SJSA1 (cell line): Measurements from ENCODE around the gene CMC1. TPM values are rescaled to one million over a fixed set of nuclear protein-coding genes. Genes with fewer than 3 reads are reported as not detected.

ENCODE experiments used
- DNase-seq, 2 experiments: peaks; one replicate each; pipeline ENCODE4 v3.0.0-alpha.2; 2015 to 2020; ENCODE audit warnings: low spot score in 2 of 2, low read depth in 1 of 2
- H3K27ac ChIP-seq: fragments of 250-450 bp; sonication (Bioruptor Pico); 2 replicates; pipeline ENCODE4 v1.5.1; 2020; ENCODE audit warnings: mild to moderate bottlenecking, moderate library complexity
- H3K27me3 ChIP-seq: fragments of 250-450 bp; sonication (Bioruptor Pico); replicated peaks from 2 replicates; pipeline ENCODE4 v1.5.1; 2020; ENCODE audit warnings: mild to moderate bottlenecking, moderate library complexity
- H3K36me3 ChIP-seq: fragments of 250-450 bp; sonication (Bioruptor Pico); 2 replicates; pipeline ENCODE4 v1.5.1; 2020; ENCODE audit warnings: mild to moderate bottlenecking
- H3K4me1 ChIP-seq: fragments of 250-450 bp; sonication (Bioruptor Pico); replicated peaks from 2 replicates; pipeline ENCODE4 v1.6.1; 2021; ENCODE audit warnings: mild to moderate bottlenecking
- H3K4me3 ChIP-seq: fragments of 250-450 bp; sonication (Bioruptor Pico); 2 replicates; pipeline ENCODE4 v1.5.1; 2020; ENCODE audit warnings: mild to moderate bottlenecking
- H3K9me3 ChIP-seq: fragments of 250-450 bp; sonication (Bioruptor Pico); replicated peaks from 2 replicates; pipeline ENCODE4 v1.5.1; 2020; ENCODE audit warnings: mild to moderate bottlenecking
- total RNA-seq: library from RNA; depleted of rRNA; stranded (reverse); fragments of >200 nt; shearing (Covaris generic); gene quantifications from 2 replicates; pipeline ENCODE4 v1.2.3, GENCODE V29; 2014

Gene CMC1
- total RNA-seq, 1 experiment from 2014 or later, result 16.1 TPM

DNA sequence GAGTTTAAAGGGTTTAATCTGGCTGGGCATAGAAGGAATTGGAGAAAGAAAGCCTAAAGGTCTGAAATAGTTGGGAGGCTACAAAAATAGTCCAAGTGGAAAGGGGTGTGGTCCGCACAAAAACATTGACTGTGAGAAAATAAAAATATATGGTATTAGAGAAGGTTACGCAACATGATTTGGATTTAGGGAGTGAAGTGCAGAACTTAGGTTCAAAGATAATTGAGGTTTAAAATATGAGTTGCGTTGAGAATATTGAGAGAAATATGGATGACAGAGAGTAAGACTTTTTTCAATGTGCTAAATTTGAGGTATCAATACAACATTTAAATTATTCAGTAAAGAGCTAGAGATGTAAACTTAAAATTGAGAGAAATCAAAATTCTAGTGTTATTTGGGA is 15.4 kb upstream of the CMC1 start:
- Histone ChIP-seq H3K4me3 (no peak overlapping the region), H3K9me3 (no peaks in the 10 kb centered on the region), H3K36me3 (no peaks in the 10 kb centered on the region), H3K27me3 (no peaks in the 10 kb centered on the region), H3K27ac (no peak overlapping the region), H3K4me1 (no peaks in the 10 kb centered on the region)
- DNase-seq, result no peak

DNA sequence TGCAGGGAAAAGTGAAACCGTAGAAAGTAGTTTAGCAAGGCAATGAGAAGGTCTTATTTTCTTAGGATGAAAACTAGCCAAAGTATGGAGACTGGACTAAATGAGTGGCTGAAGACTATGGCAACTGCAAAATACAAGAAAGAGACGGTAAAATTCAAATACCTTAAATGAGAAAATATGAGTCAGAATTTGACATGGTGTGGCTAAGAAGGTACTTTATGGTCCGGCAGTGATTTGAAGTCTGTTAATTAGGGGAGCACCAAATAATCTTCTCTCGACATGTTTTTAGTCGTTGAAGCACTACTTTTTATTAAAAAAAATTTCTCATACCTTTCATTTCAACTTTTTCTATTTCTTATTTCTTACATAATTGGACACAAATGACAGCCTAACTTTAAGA is 12.8 kb upstream of the CMC1 start:
- DNase-seq, result no peak
- Histone ChIP-seq H3K27ac (no peak overlapping the region), H3K4me1 (no peaks in the 10 kb centered on the region), H3K36me3 (no peaks in the 10 kb centered on the region), H3K4me3 (no peak overlapping the region), H3K9me3 (no peaks in the 10 kb centered on the region), H3K27me3 (no peaks in the 10 kb centered on the region)

DNA sequence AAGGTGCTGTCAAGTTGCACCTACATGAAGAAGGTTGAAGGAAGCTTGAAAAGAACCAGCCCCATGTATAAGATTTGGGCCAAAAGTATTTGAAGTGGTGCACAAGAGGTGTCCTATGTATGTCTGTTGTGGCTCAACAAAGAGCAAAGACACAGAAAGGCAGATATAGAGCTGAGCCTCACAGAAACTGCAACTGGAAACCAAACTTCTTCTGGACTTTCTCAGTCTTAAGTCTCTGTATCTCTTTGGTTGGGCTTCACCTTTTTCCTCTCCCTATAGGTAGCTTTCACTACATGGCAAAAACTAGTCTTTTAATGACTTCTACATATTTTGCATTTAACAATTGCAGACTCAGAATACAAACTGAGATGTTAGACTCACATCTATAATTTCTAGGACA is 8.8 kb upstream of the CMC1 start:
- H3K27me3 ChIP-seq, result no peaks in the 10 kb centered on the region
- H3K4me3 ChIP-seq, result no peak overlapping the region
- no peaks in the 10 kb centered on the region for H3K4me1 ChIP-seq

DNA sequence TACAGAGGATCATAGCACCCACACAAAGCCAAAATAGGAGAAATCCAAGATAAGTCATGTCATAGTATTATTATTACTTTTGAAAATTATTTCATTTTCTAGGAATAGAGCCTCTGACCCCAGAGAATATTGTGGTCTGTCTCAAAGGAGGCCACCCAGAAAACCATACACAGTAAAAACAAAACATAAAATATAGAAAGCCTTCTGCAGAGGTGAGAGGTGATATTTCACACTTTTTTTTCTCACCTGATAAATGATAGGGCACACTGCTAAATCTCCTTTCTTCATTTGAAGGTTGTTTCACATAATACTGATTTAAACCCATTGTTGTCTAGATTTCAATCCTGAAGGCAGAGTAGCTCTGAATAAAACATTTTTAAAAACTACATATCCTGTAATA is 7.0 kb upstream of the CMC1 start:
- H3K27ac ChIP-seq, result no peak overlapping the region
- no peaks in the 10 kb centered on the region for H3K36me3 ChIP-seq
- no peak overlapping the region for H3K4me3 ChIP-seq
- no peak for DNase-seq
- no peaks in the 10 kb centered on the region for H3K4me1 ChIP-seq
- H3K9me3 ChIP-seq, result no peaks in the 10 kb centered on the region
- no peaks in the 10 kb centered on the region for H3K27me3 ChIP-seq

More for the DNA sequence above, 8.8 kb upstream of the CMC1 start:
- Histone ChIP-seq H3K36me3 (no peaks in the 10 kb centered on the region), H3K27ac (no peak overlapping the region), H3K9me3 (no peaks in the 10 kb centered on the region)
- DNase-seq, result no peak

DNA sequence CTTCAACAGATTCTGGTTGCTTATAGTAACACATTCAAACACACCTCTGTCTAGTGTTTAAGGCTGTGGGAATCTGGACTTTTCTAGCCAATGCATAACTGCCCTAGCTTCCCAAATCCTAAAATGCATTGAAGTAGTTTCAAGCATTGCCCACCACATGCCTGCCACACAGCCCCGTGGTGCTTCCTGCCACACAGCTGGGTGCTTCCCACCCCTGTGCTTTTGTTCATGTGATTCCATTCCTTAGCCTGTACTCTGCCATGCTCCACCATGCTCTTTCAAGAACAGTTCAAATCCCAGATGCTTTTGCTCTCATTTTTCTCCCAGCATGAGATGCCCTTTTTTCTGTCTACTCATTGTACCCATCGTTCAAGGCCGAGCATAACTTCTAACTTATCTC is 2.3 kb upstream of the CMC1 start:
- Histone ChIP-seq H3K4me1 (peaks cover 12% of the 10 kb centered on the region), H3K27ac (no peak overlapping the region), H3K27me3 (no peaks in the 10 kb centered on the region), H3K4me3 (no peak overlapping the region), H3K36me3 (peaks cover 7% of the 10 kb centered on the region; the same call in 1 of the 2 replicates), H3K9me3 (no peaks in the 10 kb centered on the region)
- DNase-seq, result no peak

DNA sequence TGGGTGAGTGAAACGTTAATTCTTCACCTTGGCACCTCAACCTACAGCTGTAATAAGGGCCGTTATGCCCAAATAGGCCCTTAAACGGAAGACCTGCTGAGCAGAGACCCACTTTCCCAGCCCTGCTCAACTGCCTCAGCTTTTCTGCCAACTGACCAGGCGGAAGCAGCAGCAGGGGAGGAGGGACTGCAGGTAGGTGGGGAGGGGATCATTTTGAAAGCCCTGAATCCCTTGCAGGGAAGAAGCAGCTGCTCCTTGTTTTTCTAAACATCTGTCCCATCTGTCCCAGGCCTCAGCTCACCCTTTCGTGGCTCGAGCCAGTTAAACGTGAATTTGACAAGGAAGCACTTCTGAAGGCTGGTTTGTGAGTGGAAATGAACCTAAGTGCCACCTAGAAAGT is 978 bp upstream of the CMC1 start:
- Histone ChIP-seq H3K36me3 (peaks cover 7% of the 10 kb centered on the region; the same call in 1 of the 2 replicates), H3K4me3 (no peak overlapping the region), H3K9me3 (no peaks in the 10 kb centered on the region), H3K4me1 (peaks cover 12% of the 10 kb centered on the region), H3K27ac (no peak overlapping the region), H3K27me3 (no peaks in the 10 kb centered on the region)
- no peak for DNase-seq

DNA sequence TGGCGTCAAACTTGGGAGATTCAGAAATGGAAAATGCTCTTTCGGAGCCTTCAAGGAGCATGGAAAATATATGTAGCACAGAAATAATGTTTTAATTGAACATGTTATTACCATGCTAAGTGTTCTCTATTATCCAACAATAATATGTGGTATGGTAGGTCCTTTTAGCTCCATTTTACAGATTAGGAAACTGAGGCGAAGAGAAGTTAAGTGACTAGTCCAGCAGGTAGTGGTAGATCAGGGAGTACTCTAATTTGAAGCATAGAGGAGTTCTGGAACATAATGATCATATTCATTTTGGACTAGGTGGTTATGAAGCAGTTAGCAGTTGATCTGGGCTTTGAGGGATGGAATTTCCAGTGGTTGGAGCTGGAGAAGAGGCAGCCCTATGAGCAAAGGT is 1.1 kb downstream of the CMC1 start:
- Histone ChIP-seq H3K27ac (no peak overlapping the region), H3K4me1 (peaks cover 12% of the 10 kb centered on the region), H3K27me3 (no peaks in the 10 kb centered on the region), H3K4me3 (peak overlapping the region; percentile 84), H3K9me3 (no peaks in the 10 kb centered on the region), H3K36me3 (peaks cover 7% of the 10 kb centered on the region; the same call in 1 of the 2 replicates)
- DNase-seq, result no peak

DNA sequence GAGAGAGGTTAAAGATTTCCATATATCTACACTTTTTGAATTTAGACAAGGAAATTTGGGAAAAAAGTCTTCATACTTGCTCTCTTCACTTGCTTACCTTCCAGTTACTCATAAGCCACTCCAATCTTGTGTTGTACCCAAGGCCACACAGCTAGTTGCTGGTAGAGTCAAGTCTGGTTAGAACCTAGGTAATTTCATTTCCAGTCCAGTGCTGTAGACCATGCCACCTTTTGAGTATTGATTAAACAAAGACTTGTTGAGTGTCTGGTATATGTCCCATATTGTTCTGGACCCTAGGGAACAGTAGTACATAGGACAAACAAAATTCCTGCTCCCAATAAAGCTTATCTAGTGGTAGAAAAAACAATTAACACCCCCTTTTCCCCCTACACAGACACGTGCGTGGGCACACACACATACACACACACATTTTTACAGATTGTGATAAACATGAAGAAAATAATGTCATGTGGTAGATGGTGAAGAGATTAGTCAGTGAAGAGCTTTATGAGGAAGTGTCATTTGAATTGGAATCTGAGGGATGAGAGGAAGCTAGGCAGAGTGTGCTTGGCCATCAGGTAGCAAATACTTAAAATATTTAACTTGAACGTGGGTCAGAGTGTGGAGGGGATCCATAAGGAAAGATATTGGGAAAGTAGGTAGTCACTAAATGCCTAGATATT is 2.1 kb downstream of the CMC1 start:
- H3K27ac ChIP-seq, result no peak overlapping the region
- no peak for DNase-seq
- H3K4me3 ChIP-seq, result no peak overlapping the region
- H3K36me3 ChIP-seq, result peaks cover 7% of the 10 kb centered on the region; the same call in 1 of the 2 replicates
- H3K9me3 ChIP-seq, result no peaks in the 10 kb centered on the region
- no peaks in the 10 kb centered on the region for H3K27me3 ChIP-seq
- H3K4me1 ChIP-seq, result peaks cover 12% of the 10 kb centered on the region

DNA sequence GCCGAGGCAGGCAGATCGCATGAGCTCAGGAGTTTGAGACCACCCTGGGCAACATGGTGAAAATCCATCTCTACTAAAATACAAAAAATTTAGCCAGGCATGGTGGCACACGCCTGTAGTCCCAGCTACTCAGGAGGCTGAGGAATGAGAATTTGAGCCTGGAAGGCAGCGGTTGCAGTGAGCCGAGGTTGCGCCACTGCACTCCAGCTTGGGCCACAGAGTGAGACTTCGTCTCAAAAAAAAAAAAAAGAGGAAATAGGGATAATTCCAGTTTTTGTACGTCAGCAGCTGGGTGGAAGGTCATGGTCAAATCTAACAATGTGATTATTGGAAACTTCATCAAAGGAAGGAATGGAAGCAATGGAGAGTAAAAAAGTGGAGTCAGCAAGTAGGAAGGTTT is 3.1 kb downstream of the CMC1 start:
- no peaks in the 10 kb centered on the region for H3K9me3 ChIP-seq
- H3K27me3 ChIP-seq, result no peaks in the 10 kb centered on the region
- no peak overlapping the region for H3K4me3 ChIP-seq
- H3K4me1 ChIP-seq, result peaks cover 16% of the 10 kb centered on the region
- no peak for DNase-seq
- H3K36me3 ChIP-seq, result peaks cover 7% of the 10 kb centered on the region; the same call in 1 of the 2 replicates
- no peak overlapping the region for H3K27ac ChIP-seq

DNA sequence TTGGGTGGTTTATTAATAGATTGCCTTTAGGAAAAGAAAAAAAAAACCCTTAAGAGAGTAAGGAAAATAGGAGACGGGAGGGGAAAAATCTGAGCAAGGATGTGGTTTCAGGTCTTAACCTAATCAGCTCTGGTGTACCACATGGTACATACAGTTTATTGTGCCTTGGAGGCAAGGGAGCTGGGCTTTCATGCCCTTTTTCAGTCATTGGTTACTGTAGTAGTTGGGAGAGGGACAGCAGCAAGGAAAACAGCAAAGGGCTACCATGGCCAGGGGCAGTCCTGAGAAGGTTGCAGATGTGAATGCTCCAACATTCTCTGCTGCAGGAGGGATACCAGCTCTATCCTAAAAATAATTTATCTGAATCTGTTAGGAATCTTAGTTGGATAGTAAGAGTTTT is 5.9 kb downstream of the CMC1 start:
- H3K4me1 ChIP-seq, result peaks cover 8% of the 10 kb centered on the region
- H3K36me3 ChIP-seq, result peaks cover 6% of the 10 kb centered on the region; the same call in 1 of the 2 replicates
- DNase-seq, result no peak

DNA sequence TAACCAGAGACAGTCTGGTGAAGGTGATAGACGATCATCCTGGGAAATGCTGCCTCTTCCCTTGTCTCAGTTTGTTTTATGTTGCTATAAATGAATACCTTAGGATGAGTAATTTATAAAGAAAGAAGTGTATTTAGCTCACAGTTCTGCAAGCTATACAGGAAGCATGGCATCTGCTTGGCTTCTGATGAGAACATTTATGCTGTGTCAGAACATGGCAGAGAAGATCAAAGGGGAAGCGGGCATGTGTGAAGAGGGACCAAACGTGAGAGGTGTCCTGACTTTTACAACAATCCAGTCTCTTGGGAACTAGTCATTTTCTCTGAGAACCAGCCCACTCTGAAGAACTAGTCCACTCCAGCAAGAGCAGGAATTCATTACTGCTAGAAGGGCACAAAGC is 9.6 kb downstream of the CMC1 start:
- Histone ChIP-seq H3K27ac (no peak overlapping the region), H3K36me3 (0 out of 2 replicates have a peak, but pooled peaks cover 2% of the 10 kb centered on the region), H3K4me1 (peaks cover 4% of the 10 kb centered on the region; the same call in 1 of the 2 replicates), H3K9me3 (no peaks in the 10 kb centered on the region), H3K4me3 (no peak overlapping the region), H3K27me3 (no peaks in the 10 kb centered on the region)
- DNase-seq, result no peak

More for the DNA sequence above, 5.9 kb downstream of the CMC1 start:
- no peak overlapping the region for H3K4me3 ChIP-seq
- no peaks in the 10 kb centered on the region for H3K9me3 ChIP-seq
- no peaks in the 10 kb centered on the region for H3K27me3 ChIP-seq
- H3K27ac ChIP-seq, result no peak overlapping the region

DNA sequence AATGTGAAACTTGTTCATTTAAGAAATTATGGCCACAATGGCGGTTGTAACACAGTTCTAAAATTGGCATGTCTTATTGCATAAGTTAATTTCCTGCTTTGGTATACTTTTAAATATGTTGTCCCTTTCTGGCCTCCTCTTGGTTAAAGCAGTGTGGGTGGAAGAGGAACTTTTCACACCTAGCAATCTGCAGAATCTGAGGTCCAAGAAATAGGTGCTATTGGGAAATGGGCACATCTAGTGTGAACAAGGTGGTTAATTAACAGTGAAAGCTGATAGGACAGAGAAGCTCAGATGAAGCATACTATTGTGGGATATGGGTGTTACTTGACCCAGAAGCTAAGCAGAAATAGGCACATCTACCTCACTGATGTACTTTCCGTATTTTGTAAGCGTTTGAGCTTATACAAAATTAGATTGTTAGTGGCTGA is 10.6 kb downstream of the CMC1 start:
- Histone ChIP-seq H3K4me3 (no peak overlapping the region), H3K27ac (no peak overlapping the region), H3K9me3 (no peaks in the 10 kb centered on the region), H3K36me3 (0 out of 2 replicates have a peak, but pooled peaks cover 2% of the 10 kb centered on the region), H3K27me3 (no peaks in the 10 kb centered on the region), H3K4me1 (peaks cover 4% of the 10 kb centered on the region; the same call in 1 of the 2 replicates)
- DNase-seq, result no peak

DNA sequence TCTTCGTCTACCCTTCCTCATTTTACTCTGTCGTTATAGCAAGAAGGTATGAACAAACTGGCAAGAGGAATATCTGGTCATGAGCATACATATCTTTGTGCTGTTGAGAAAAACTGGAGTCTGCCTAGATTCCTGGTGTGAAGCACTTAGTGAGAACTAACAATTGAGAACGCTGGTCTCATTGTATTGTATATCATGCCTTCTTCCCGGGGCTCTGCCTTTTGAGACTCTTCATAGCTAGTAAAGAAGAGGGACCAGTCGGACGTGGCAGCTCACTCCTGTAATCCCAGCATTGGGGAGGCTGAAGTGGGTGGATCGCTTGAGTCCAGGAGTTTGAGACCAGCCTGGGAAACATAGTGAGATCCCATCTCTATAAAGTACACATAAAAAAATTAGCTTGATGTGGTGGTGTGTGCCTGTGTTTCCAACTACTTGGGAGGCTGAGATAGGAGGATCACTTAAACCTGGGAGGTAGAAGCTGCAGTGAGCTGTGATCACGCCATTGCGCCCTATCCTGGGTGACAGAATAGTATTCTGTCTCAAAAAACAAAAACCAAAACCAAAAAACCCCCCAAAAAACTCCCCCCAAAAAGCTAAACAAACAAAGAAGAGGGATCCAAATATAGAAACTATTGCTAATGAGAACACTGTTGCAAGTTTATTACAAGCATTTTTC is 11.8 kb downstream of the CMC1 start:
- peaks cover 4% of the 10 kb centered on the region; the same call in 1 of the 2 replicates for H3K4me1 ChIP-seq
- no peak for DNase-seq
- 0 out of 2 replicates have a peak, but pooled peaks cover 2% of the 10 kb centered on the region for H3K36me3 ChIP-seq
- H3K4me3 ChIP-seq, result no peak overlapping the region
- H3K9me3 ChIP-seq, result no peaks in the 10 kb centered on the region
- no peak overlapping the region for H3K27ac ChIP-seq
- no peaks in the 10 kb centered on the region for H3K27me3 ChIP-seq

DNA sequence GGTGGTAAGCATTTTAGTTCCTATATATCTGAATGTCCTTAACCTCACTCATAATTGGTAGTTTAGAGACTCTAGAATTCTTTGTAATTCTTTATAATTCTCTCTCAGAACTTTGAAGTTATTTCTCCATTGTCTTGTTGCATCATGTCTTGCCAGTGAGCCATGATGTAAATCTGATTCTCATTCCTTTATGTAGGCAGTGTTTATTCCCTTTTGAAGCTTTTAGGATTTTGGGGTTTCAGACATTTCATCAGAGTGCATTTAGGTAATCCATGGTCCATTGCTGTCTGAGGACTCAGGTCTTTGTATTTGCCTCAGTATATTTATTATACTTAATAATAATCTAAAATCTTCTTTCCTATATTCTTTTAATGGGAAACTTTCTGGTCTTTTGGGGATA is 20.6 kb downstream of the CMC1 start:
- Histone ChIP-seq H3K27me3 (no peaks in the 10 kb centered on the region), H3K4me1 (no peaks in the 10 kb centered on the region), H3K4me3 (no peak overlapping the region), H3K9me3 (no peaks in the 10 kb centered on the region), H3K27ac (no peak overlapping the region), H3K36me3 (no peaks in the 10 kb centered on the region)
- DNase-seq, result no peak
